Lower leg skin (tissue), 3 donors: ENCODE data around the gene TLCD1.

Source experiments
- POLR2A ChIP-seq, 2 donors: fragments of 450-650 bp; IDR thresholded peaks; one replicate each; pipeline ENCODE4 v1.6.1; 2016 to 2017; ENCODE audit warnings: antibody characterized with exemption in 2 of 2, mild to moderate bottlenecking in 1 of 2, moderate library complexity in 1 of 2
- TF ChIP-seq, protein P1 (sequence below), 3 donors: fragments of 450-650 bp; IDR thresholded peaks; one replicate each; pipeline ENCODE4 v1.5.1; 2016; ENCODE audit warnings: antibody characterized with exemption in 3 of 3, mild to moderate bottlenecking in 3 of 3, moderate library complexity in 2 of 3

GRCh38 chr17:28763137-28763799, 37.2 kb upstream of the TLCD1 start:
- TF ChIP-seq, protein P1, sequence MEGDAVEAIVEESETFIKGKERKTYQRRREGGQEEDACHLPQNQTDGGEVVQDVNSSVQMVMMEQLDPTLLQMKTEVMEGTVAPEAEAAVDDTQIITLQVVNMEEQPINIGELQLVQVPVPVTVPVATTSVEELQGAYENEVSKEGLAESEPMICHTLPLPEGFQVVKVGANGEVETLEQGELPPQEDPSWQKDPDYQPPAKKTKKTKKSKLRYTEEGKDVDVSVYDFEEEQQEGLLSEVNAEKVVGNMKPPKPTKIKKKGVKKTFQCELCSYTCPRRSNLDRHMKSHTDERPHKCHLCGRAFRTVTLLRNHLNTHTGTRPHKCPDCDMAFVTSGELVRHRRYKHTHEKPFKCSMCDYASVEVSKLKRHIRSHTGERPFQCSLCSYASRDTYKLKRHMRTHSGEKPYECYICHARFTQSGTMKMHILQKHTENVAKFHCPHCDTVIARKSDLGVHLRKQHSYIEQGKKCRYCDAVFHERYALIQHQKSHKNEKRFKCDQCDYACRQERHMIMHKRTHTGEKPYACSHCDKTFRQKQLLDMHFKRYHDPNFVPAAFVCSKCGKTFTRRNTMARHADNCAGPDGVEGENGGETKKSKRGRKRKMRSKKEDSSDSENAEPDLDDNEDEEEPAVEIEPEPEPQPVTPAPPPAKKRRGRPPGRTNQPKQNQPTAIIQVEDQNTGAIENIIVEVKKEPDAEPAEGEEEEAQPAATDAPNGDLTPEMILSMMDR (IDR thresholded peaks at IDR 0.05): no peak
- TF ChIP-seq POLR2A (IDR thresholded peaks at IDR 0.05): no peak
